Skeletal muscle tissue (tissue), 2 donors: ENCODE results near the gene KLC1. TPM values are rescaled to one million over a fixed set of nuclear protein-coding genes. Genes with fewer than 3 reads are reported as not detected.

ENCODE experiments used
- small RNA-seq: library from RNA; depleted of rRNA; stranded (forward); fragments of <200 nt; gene quantifications from one replicate; pipeline ENCODE3, GENCODE V24; 2014
- total RNA-seq: library from RNA; depleted of rRNA; stranded (reverse); fragments of >200 nt; gene quantifications from one replicate; pipeline ENCODE4 v1.2.3, GENCODE V29; 2014

The KLC1 gene
- total RNA-seq, 1 donor from 2014 or later = 103 TPM

Small RNA genes within 50 kb of the gene (small RNA-seq; reads per million reads assigned to genes)
- not detected for gene RF00019

Other genes with a start within 250 kb of the KLC1 start
- gene MARK3, start 243.8 kb upstream of the KLC1 start, total RNA-seq = 59.5 TPM
- 64.7 TPM for gene CKB, start 106.4 kb upstream of the KLC1 start, total RNA-seq
- gene TRMT61A, start 100.0 kb upstream of the KLC1 start, total RNA-seq = 4.7 TPM
- 16.7 TPM for gene BAG5, start 66.6 kb upstream of the KLC1 start, total RNA-seq
- 28.2 TPM for gene COA8, start 66.3 kb upstream of the KLC1 start, total RNA-seq
- gene XRCC3, start 86.2 kb downstream of the KLC1 start, total RNA-seq = 2.1 TPM
- 31.3 TPM for gene ZFYVE21, start 86.6 kb downstream of the KLC1 start, total RNA-seq
- 4.7 TPM for gene PPP1R13B, start 218.4 kb downstream of the KLC1 start, total RNA-seq